Measurements from ENCODE around the gene CDH23.
A peak's percentile ranks its signal among the peaks of the same experiment; 100 is the strongest.

Gene CDH23

GRCh38 chr10:71750124-71750841 is 353.6 kb downstream of the CDH23 start:
- no peak for DNase-seq

GRCh38 chr10:71750986-71751385 is 354.3 kb downstream of the CDH23 start:
- DNase-seq: no peak

GRCh38 chr10:71751515-71752224 is 354.9 kb downstream of the CDH23 start:
- DNase-seq: no peak

GRCh38 chr10:71752391-71753090 is 355.8 kb downstream of the CDH23 start:
- DNase-seq: no peak

- no peak for DNase-seq
Observed at GRCh38 chr10:71753091-71753959, 356.6 kb downstream of the CDH23 start.

GRCh38 chr10:71753960-71754505 is 357.3 kb downstream of the CDH23 start:
- DNase-seq: no peak

- DNase-seq: no peak
Observed at GRCh38 chr10:71754562-71754961, 357.8 kb downstream of the CDH23 start.

- no peak for DNase-seq
Observed at GRCh38 chr10:71755179-71755879, 358.6 kb downstream of the CDH23 start.

GRCh38 chr10:71756311-71757191 is 359.8 kb downstream of the CDH23 start:
- DNase-seq: no peak

- no peak for DNase-seq
Observed at GRCh38 chr10:71757399-71757922, 360.7 kb downstream of the CDH23 start.

- DNase-seq: no peak
Observed at GRCh38 chr10:71761105-71761511, 364.4 kb downstream of the CDH23 start.

GRCh38 chr10:71761541-71762113 is 364.9 kb downstream of the CDH23 start:
- DNase-seq: no peak

GRCh38 chr10:71762324-71762723 is 365.6 kb downstream of the CDH23 start:
- no peak for DNase-seq

- DNase-seq: peak; percentile 14
Observed at GRCh38 chr10:71763352-71764127, 366.8 kb downstream of the CDH23 start.

- DNase-seq: no peak
Observed at GRCh38 chr10:71765176-71765904, 368.6 kb downstream of the CDH23 start.

GRCh38 chr10:71765906-71766716 is 369.4 kb downstream of the CDH23 start:
- no peak for DNase-seq

- no peak for DNase-seq
Observed at GRCh38 chr10:71766717-71767419, 370.1 kb downstream of the CDH23 start.

Data from DMS79 treated with DMSO at 0.1 percent for 48 hours (cell line).